ENCODE data around the gene EBLN1.

DNA sequence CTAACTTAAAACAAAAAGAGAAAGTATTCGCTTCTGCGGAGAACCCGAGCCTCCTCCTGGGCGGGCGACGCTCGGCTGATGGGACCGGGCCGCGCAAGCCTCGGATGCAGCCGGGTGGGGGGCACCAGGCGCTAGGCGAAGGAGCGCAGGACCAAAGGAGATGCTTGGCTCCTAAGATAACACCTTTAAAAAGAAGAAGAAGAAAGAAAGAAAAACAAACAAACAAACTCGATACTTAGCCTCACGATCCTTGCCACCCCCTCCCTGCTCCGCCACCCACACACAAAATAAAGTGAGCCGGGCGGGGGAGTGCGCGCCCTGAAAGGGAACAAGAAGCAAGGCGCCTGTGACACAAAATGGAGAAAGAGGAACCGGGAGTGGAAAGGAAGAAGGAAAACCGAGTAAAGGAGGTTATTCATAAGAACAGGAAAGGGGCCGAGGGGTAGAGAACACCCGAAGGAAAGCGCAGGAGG is 34.0 kb upstream of the EBLN1 start:
- TF ChIP-seq, protein P1, sequence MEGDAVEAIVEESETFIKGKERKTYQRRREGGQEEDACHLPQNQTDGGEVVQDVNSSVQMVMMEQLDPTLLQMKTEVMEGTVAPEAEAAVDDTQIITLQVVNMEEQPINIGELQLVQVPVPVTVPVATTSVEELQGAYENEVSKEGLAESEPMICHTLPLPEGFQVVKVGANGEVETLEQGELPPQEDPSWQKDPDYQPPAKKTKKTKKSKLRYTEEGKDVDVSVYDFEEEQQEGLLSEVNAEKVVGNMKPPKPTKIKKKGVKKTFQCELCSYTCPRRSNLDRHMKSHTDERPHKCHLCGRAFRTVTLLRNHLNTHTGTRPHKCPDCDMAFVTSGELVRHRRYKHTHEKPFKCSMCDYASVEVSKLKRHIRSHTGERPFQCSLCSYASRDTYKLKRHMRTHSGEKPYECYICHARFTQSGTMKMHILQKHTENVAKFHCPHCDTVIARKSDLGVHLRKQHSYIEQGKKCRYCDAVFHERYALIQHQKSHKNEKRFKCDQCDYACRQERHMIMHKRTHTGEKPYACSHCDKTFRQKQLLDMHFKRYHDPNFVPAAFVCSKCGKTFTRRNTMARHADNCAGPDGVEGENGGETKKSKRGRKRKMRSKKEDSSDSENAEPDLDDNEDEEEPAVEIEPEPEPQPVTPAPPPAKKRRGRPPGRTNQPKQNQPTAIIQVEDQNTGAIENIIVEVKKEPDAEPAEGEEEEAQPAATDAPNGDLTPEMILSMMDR (IDR thresholded peaks at IDR 0.05): no peak
- no peak for TF ChIP-seq POLR2A (IDR thresholded peaks at IDR 0.05)

Measured in right lobe of liver (tissue), 4 donors.